T1000 (cell line): ENCODE data around the gene DNAAF2.
"Not testable (repeated sequence)": the region's sequence is repeated elsewhere in the genome, so short reads cannot be mapped to it uniquely, and the experiment has no call there.

Experiments
- DNase-seq: peaks from one replicate; lab custom pipeline; 2025; ENCODE audit warnings: mixed read lengths; lab: John Stamatoyannopoulos, UW

The DNAAF2 gene, protein sequence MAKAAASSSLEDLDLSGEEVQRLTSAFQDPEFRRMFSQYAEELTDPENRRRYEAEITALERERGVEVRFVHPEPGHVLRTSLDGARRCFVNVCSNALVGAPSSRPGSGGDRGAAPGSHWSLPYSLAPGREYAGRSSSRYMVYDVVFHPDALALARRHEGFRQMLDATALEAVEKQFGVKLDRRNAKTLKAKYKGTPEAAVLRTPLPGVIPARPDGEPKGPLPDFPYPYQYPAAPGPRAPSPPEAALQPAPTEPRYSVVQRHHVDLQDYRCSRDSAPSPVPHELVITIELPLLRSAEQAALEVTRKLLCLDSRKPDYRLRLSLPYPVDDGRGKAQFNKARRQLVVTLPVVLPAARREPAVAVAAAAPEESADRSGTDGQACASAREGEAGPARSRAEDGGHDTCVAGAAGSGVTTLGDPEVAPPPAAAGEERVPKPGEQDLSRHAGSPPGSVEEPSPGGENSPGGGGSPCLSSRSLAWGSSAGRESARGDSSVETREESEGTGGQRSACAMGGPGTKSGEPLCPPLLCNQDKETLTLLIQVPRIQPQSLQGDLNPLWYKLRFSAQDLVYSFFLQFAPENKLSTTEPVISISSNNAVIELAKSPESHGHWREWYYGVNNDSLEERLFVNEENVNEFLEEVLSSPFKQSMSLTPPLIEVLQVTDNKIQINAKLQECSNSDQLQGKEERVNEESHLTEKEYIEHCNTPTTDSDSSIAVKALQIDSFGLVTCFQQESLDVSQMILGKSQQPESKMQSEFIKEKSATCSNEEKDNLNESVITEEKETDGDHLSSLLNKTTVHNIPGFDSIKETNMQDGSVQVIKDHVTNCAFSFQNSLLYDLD

GRCh38 chr14:49634547-49635334, at the start of gene DNAAF2:
Gene DNAAF2 (minus strand): TSS chr14:49635244. CDS start chr14:49635149, 95 bp downstream.
- peak; percentile 61 for DNase-seq

GRCh38 chr14:49679271-49679670, 44.2 kb upstream of the DNAAF2 start:
- no peak for DNase-seq

DNA sequence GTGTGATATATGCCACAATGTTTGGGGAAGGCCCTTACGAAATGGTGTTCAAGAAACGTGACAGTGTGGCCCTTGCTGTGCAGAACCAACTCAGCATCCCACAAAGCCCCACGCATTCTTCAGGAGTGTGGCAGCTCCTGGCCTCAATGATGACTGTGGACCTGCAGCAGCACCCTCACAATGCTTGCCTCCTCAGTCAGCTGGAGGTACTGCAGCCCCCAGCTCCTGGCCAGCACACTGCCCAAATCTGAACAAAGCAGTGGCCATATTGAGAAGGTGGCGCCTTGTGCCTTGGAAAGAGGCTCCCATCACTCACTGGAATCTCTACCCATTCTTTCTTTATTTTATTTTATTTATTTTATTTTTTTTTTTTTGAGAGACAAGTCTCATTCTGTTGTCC, 42.6 kb upstream of the DNAAF2 start:
- no peak for DNase-seq

DNA sequence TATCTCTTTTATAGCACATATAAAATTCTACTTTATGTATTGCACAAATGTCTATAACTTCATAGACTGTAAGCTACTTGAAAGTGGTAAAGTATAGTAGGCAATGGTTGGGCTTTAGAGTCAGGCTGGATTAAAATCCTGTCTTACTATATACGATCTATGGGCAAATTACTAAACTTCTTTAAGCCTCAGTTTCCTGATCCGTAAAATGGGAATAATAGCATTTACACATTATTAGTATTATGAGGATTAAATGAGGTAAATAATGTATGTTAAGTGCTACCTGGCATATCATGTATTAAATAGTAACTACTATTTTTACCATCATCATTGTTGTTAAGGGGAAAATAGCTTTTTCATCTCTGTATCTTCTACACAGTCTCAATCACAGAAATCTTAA, 38.5 kb upstream of the DNAAF2 start:
- no peak for DNase-seq

- DNase-seq = no peak
Measured at GRCh38 chr14:49670475-49670874, 35.4 kb upstream of the DNAAF2 start.

GRCh38 chr14:49659526-49660455, 24.7 kb upstream of the DNAAF2 start:
- no peak for DNase-seq

DNA sequence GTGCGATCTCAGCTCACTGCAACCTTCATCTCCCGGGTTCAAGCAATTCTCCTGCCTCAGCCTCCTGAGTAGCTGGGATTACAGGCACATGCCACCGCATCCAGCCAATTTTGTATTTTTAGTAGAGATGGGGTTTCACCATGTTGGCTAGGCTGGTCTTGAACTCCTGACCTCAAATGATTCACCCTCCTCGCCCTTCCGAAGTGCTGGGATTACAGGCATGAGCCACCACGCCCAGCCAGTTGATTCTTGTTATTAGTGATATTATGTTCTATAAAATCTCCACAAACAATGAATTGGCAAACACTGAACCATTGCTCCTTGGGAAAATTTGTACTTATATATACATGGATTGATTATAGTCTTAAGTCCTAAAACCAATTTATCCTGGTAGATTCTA, 22.5 kb upstream of the DNAAF2 start:
- DNase-seq = not testable (repeated sequence)

DNA sequence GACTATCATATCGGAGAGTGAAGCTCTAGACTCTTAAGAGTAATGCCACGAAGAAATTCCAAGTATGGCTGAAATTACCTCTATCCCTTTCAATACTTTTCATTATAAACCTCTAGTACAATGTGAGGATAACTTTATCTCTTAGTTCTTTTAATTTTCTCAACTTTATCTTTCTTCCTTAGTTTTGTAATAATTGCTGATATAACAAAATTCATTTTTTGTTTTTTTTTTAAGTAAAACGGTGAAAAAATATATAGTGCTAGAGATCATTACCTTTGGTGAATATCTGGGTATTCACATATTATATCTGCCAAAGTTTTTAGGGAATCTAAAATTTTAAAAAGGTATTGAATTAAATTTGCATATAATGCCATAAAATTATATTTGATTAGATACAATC, 19.5 kb upstream of the DNAAF2 start:
- no peak for DNase-seq

DNA sequence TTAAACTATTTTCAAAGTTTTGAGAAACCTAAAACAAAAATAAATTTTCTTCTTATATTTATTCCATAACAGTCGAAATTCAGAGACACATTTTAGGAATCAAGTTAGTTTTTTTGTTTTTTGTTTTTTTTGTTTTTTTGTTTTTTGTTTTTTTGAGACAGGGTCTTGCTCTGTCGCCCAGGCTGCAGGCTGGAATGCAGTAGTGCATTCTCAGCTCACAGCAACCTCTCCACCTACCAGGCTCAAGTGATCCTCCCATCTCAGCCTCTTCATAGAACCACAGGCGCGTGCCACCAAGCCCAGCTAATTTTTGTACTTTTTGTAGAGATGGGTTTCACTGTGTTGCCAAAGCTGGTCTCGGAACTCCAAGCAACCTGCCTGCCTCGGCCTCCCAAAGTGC, 18.5 kb upstream of the DNAAF2 start:
- DNase-seq = no peak

DNA sequence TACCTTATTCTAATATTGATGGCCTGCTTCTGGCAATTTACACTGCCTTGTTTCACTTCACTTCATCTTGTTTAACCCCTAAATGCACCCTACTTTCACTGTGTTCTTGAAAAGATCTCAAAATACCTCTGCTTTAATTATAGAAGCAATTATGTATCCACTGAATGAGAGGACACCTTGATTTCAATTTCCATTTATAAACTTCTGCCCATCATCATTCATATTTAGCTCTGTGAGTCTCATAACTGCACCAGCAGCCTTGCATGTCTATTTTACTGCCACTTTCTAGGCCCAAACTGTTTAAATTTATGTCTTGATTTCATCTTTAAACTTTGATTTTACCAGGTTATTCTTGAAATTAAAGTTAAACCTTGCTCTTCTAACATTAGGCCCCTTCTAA, 7.1 kb upstream of the DNAAF2 start:
- DNase-seq = no peak

DNA sequence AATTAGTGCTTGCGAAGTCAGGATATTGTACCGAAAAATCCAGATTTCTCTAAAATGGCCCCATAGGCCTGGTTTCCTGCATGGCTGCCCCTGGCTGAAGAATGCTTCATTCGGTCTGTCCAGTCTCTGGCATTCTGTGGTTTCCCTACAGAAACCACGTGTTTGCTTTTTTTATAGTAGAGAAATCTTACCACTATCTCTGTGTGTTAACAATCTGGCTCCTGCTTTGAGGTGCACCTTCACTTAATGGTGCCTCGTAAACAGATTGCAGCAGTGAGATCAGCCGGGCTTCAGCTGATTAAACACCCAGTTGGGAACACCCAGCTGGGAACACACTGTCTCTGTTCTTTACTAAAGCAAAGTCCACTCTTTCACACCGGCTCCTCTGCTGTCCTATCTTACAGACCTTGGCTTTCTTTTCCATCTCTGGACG, 6.7 kb upstream of the DNAAF2 start:
- no peak for DNase-seq

DNA sequence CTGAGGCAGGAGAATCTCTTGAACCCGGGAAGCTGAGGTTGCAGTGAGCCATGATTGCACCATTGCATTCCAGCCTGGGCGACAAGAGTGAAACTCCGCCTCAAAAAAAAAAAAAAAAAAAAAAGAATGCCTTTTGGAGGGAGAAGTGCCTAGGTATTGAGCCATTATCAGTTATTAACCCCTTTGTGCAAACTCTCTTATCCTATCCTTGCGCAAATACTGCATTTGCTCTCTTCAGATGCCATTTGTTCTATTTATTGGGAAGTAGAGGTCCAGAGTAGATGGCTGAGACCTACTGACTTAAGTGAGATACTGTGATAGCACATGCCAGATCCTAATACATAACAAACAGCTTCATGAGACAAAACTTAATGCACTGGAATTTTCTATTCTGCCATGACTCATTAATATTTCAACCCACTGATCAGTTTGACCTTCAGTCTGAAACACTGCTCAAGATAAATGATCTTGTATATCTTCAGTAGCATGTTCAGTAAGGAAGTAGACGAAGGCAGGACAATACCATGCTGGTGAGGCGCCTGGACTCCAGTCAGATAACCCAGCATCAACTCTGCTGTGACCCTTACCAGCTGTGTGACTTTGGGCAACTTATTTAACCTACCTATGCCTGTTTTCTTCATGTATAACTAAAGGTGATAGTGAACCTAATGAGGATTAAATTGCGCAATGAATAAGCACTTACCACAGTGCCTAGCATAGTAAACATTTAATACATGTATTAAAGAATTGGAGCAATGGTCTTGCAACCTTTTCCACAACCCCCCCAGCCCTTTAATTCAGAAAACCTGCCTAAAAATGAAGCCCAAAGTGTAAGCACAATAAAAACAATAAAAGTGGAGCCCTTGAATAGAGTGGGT, 5.7 kb upstream of the DNAAF2 start:
- DNase-seq = no peak

DNA sequence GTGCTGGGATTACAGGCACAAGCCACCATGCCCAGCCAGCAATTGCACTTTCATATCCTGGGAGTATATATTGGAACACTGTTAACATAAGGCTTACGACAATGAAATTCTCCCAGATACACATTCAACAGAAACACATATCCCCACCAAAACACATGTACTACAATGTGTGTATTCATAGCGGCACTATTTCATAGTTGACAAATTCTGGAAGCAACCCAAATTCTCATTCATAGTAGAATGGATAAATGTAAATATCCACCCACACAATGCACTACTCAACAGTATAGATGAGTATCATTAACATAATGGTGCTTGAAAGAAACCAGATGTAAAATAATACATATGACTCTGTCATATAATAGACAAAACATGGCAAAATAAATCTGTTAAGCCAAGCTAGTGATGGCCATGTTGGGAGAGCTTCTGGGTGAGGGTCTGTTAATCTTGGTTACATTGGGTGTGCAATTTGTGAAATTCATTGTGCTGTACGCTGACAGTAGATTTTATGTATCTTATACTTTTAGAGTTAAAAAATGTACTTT, 2.6 kb upstream of the DNAAF2 start:
- DNase-seq = no peak

- DNase-seq = no peak
Measured at GRCh38 chr14:49636866-49637265, 1.8 kb upstream of the DNAAF2 start.

DNA sequence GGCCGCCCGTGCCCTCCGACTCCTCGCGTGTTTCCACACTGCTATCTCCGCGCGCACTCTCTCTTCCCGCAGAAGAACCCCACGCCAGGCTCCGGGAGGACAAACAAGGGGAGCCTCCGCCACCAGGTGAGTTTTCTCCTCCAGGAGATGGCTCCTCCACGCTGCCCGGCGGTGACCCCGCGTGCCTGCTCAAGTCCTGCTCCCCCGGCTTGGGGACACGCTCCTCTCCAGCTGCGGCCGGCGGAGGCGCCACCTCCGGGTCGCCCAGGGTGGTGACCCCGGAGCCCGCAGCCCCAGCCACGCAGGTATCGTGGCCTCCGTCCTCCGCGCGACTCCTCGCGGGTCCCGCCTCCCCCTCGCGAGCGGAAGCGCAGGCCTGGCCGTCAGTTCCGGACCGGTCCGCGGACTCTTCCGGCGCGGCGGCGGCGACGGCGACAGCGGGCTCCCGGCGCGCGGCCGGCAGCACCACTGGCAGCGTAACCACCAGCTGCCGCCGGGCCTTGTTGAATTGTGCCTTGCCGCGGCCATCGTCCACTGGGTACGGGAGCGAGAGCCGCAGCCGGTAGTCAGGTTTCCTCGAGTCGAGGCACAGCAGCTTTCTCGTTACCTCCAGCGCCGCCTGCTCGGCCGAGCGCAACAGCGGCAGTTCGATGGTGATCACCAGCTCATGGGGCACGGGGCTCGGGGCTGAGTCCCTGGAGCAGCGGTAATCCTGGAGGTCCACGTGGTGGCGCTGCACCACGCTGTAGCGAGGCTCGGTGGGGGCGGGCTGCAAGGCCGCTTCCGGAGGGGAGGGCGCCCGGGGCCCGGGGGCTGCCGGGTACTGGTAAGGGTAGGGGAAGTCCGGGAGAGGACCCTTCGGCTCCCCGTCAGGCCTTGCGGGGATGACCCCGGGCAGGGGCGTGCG, 1.2 kb downstream of the DNAAF2 start:
- peak; percentile 87 for DNase-seq

DNA sequence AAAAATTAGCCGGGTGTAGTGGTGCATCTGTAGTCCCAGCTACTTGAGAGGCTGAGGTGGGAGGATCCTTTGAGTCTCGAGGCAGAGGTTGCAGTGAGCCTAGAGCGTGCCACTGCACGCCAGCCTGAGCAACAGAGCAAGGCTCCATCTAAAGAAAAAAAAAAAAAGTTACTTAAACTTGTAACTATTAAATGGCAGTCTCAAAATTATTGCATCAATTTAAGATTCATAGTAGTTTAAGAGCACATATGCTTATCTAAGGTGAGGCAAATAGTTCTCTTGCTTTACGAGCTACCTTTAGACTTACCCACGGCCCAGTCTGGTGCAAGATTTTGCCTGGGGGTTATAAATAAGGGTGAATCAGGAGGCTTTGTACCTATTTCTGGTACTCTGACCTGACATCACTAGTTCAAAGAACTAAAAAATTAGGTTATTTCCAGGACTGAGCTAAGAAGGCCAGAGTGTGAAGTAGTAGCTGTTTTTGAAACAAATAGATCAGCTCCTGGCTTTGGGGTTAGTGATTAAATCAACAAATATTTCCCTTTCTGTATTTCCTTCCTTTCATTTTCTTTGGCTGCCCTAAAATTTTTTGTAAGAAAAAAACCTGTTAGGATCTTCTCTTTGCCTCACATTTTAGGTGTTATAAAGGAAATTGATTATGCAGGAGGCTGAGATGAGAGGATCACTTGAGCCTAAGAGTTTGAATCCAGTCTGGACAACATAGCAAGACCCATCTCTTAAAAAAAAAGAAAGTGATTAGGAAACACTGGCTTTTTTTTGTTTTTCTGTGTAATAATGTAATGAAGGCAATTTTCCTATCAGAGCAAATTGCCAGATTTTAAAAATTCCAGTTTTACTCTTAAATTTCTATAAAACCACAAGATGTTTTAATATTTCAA, 10.9 kb downstream of the DNAAF2 start:
- DNase-seq = no peak

- DNase-seq = no peak
Measured at GRCh38 chr14:49623387-49623786, 11.7 kb downstream of the DNAAF2 start.
